Natural killer cell (primary cell): Measurements from ENCODE around the gene OR52K1. TPM values are rescaled to one million over a fixed set of nuclear protein-coding genes. Genes with fewer than 3 reads are reported as not detected.
"Not testable (repeated sequence)": the region's sequence is repeated elsewhere in the genome, so short reads cannot be mapped to it uniquely, and the experiment has no call there.

Source experiments
- ATAC-seq, 3 donors: fragments of 150-1000 bp in 2 of 3; fragments of 200-7000 bp in 1 of 3; cut with Tn5 transposase; 1 replicate in 1 of 3; 2 replicates in 2 of 3; pipeline ENCODE4 v1.10.0; 2021; ENCODE audit warnings: mild to moderate bottlenecking in 2 of 3, moderate library complexity in 2 of 3
- DNase-seq, 2 donors: peaks; one replicate each; pipeline versions ENCODE4 v3.0.0 to v3.0.0-alpha.2; 2013 to 2021; ENCODE audit warnings: mixed read lengths in 1 of 2
- H3K27ac ChIP-seq: one replicate; pipeline ENCODE4 v1.5.1; 2013; ENCODE audit warnings: mild to moderate bottlenecking, low read length
- H3K27me3 ChIP-seq: one replicate; pipeline ENCODE4 v1.6.1; 2013; ENCODE audit warnings: low read length; ENCODE audit not compliant: control insufficient read depth, insufficient read depth
- H3K36me3 ChIP-seq: one replicate; pipeline ENCODE4 v1.6.1; 2013; ENCODE audit warnings: low read length; ENCODE audit not compliant: control insufficient read depth, insufficient read depth
- H3K4me1 ChIP-seq: one replicate; pipeline ENCODE4 v1.6.1; 2013; ENCODE audit warnings: low read length; ENCODE audit not compliant: control insufficient read depth, insufficient read depth
- H3K4me3 ChIP-seq: one replicate; pipeline ENCODE4 v1.5.1; 2013; ENCODE audit warnings: low read length
- H3K9me3 ChIP-seq: one replicate; pipeline ENCODE4 v1.6.1; 2013; ENCODE audit warnings: low read length; ENCODE audit not compliant: control insufficient read depth, insufficient read depth
- H3K27ac Mint-ChIP-seq, 2 donors: one replicate each; pipeline ENCODE4 v1.8.0; 2022; ENCODE audit warnings: mild to moderate bottlenecking in 2 of 2, mixed read lengths in 2 of 2, moderate library complexity in 1 of 2
- H3K27me3 Mint-ChIP-seq, 2 donors: one replicate each; pipeline ENCODE4 v1.8.0; 2022; ENCODE audit warnings: low read depth in 2 of 2, mixed read lengths in 2 of 2
- H3K36me3 Mint-ChIP-seq: one replicate; pipeline ENCODE4 v1.8.0; 2022; ENCODE audit warnings: mixed read lengths
- H3K4me1 Mint-ChIP-seq, 2 donors: one replicate each; pipeline ENCODE4 v1.8.0; 2022; ENCODE audit warnings: mixed read lengths in 2 of 2
- H3K4me3 Mint-ChIP-seq: one replicate; pipeline ENCODE4 v1.8.0; 2022; ENCODE audit warnings: mild to moderate bottlenecking, moderate library complexity, mixed read lengths
- H3K9me3 Mint-ChIP-seq, 2 donors: one replicate each; pipeline ENCODE4 v1.8.0; 2022; ENCODE audit warnings: mixed read lengths in 2 of 2
- WGBS: methylation state at CpG from one replicate; pipeline ENCODE4 v1.1.7; 2013; ENCODE audit warnings: missing lambda C conversion rate; ENCODE audit not compliant: insufficient coverage; 5-methylcytosine and 5-hydroxymethylcytosine counted together
- intact Hi-C: fragments of 100-400 bp; cut with micrococcal nuclease; formaldehyde crosslinking; loops from one replicate; pipeline ENCODE4 v1.14.2; 2022
- total RNA-seq, 4 donors: library from RNA; stranded (reverse); fragments of 120-200 nt in 1 of 4; gene quantifications; one replicate each; pipeline versions ENCODE4 v1.2.3 to v1.2.4, GENCODE V29; 2013 to 2022
- TF ChIP-seq, protein P1 (sequence below): fragments of 200-600 bp; IDR thresholded peaks from one replicate; pipeline ENCODE4 v1.8.0; 2022; ENCODE audit warnings: antibody characterized with exemption

The OR52K1 gene
- total RNA-seq, 3 donors from 2014 or later (not counting 1 experiment from before 2014, with no cell fraction given), result not detected

DNA sequence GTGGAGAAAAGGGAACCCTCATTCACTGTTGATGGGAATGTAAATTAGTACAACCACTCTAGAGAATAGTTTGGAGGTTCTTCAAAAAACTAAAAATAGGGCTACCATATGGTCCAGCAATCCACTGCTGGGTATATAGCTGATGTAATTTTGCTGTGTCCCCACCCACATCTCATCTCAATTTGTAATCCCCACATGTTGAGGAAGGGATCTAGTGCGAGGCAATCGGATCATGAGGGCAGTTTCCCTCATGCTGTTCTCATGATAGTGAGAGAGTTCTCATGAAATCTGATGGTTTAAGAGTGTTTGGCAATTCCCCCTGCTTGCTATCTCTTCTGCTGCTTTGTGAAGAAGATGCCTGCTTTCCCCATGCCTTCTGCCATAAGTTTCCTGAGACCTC is 45.5 kb downstream of the OR52K1 start:
- no peak overlapping the region for H3K27ac ChIP-seq
- TF ChIP-seq, protein P1, sequence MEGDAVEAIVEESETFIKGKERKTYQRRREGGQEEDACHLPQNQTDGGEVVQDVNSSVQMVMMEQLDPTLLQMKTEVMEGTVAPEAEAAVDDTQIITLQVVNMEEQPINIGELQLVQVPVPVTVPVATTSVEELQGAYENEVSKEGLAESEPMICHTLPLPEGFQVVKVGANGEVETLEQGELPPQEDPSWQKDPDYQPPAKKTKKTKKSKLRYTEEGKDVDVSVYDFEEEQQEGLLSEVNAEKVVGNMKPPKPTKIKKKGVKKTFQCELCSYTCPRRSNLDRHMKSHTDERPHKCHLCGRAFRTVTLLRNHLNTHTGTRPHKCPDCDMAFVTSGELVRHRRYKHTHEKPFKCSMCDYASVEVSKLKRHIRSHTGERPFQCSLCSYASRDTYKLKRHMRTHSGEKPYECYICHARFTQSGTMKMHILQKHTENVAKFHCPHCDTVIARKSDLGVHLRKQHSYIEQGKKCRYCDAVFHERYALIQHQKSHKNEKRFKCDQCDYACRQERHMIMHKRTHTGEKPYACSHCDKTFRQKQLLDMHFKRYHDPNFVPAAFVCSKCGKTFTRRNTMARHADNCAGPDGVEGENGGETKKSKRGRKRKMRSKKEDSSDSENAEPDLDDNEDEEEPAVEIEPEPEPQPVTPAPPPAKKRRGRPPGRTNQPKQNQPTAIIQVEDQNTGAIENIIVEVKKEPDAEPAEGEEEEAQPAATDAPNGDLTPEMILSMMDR, result no peak
- no peak for ATAC-seq
- no peaks in the 10 kb centered on the region for H3K36me3 Mint-ChIP-seq
- H3K36me3 ChIP-seq, result no peaks in the 10 kb centered on the region
- H3K4me1 Mint-ChIP-seq, result no peaks in the 10 kb centered on the region
- H3K9me3 ChIP-seq, result no peaks in the 10 kb centered on the region
- H3K9me3 Mint-ChIP-seq, result no peaks in the 10 kb centered on the region
- no peak overlapping the region for H3K27ac Mint-ChIP-seq
- no peak for DNase-seq
- H3K27me3 Mint-ChIP-seq, result peaks cover 20 to 45% of the 10 kb centered on the region in 2 donors
- no peaks in the 10 kb centered on the region for H3K4me1 ChIP-seq
- no peak overlapping the region for H3K4me3 ChIP-seq
- 83% methylated on average over 2 of the region's 2 CpGs for WGBS
- peaks cover 3% of the 10 kb centered on the region for H3K27me3 ChIP-seq
- intact Hi-C loops, result no loop called here
- H3K4me3 Mint-ChIP-seq, result no peak overlapping the region

DNA sequence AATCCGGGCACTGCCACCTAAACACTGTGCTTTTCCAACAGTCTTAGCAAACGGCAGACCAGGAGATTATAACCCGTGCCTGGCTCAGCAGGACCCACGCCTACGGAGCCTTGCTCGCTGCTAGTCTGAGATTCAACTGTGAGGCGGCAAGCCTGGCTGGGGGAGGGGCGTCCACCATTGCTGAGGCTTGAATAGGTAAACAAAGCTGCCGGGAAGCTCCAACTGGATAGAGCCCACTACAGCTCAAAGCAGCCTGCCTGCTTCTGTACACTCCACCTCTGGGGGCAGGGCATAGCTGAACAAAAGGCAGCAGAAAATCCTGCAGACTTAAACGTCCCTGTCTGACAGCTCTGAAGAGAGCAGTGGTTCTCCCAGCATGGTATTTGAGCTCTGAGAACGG is 49.2 kb downstream of the OR52K1 start:
- ATAC-seq, H3K4me1 ChIP-seq, H3K9me3 ChIP-seq, H3K36me3 Mint-ChIP-seq, H3K27ac Mint-ChIP-seq, H3K4me3 ChIP-seq, H3K27me3 ChIP-seq, DNase-seq, H3K36me3 ChIP-seq, H3K9me3 Mint-ChIP-seq, H3K4me1 Mint-ChIP-seq, H3K27ac ChIP-seq, H3K4me3 Mint-ChIP-seq, intact Hi-C loops: not testable (repeated sequence)
- WGBS, result 82% methylated on average over 11 of the region's 11 CpGs
- peaks cover 5 to 36% of the 10 kb centered on the region in 2 donors for H3K27me3 Mint-ChIP-seq

DNA sequence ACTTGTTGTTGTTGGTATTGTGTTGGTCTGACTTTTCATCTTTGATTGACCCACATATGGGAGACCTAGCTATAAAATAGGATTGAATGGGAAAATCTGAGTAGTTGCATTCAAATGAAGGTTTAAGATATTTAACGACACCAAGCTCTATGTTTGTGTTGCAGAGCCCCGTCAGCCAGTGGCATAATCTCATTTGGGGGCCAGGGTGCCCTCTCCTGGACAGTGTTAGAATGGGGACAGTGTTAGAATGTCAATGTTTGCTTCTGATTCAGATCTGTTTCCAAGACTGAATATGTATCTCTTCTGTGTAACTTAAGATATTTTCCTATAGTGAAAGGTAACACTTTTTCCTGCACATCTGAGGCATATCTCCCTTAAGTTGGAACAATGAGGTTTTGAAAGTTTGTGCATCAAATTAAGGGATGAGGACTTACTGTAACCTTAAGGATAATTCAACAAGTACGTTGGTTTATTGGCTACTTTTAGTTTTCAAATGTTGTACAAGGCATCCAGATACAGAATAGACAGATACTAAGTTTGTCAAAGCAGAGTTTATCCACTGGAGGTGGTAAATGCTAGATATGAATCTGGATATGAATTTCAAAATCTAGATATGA is 57.3 kb downstream of the OR52K1 start:
- Mint-ChIP-seq H3K9me3 (no peaks in the 10 kb centered on the region), H3K4me3 (no peak overlapping the region), H3K27me3 (peaks cover 4 to 21% of the 10 kb centered on the region in 2 donors), H3K36me3 (no peaks in the 10 kb centered on the region), H3K4me1 (no peaks in the 10 kb centered on the region), H3K27ac (no peak overlapping the region)
- Histone ChIP-seq H3K27ac (no peak overlapping the region), H3K4me3 (no peak overlapping the region), H3K27me3 (no peaks in the 10 kb centered on the region), H3K36me3 (no peaks in the 10 kb centered on the region), H3K4me1 (no peaks in the 10 kb centered on the region), H3K9me3 (no peaks in the 10 kb centered on the region)
- ATAC-seq (peak; percentile 38 to 75 (median 71)), DNase-seq (peak; percentile 27 to 65)
- intact Hi-C loops, result loop anchor here (1.0 kb wide), 1 partner anchor 352 kb away; no protein-coding TSS in a partner anchor
- TF ChIP-seq, protein P1, result peak; percentile 68
- 29% methylated on average over 3 of the region's 3 CpGs for WGBS

DNA sequence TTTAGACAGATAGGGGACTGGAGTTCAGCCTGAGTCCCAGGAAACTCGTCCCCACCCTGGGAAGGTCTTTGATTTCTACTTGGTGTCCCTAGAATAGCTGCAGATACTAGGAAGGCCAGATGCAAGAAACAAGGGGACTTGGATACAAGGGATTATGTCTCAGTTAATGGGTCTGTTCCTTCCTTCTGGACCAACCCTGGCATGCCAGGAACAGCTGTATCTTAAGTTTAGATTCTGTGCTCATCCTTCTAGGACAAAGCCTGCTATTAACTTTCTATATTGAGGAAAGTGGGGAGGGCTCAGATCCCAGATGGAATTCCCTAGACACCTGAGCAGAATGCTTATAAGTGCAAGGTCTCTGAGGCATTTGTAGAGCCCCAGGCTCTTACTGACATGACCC is 58.6 kb downstream of the OR52K1 start:
- Histone ChIP-seq H3K27me3 (no peaks in the 10 kb centered on the region), H3K9me3 (no peaks in the 10 kb centered on the region), H3K27ac (no peak overlapping the region), H3K36me3 (no peaks in the 10 kb centered on the region), H3K4me1 (no peaks in the 10 kb centered on the region), H3K4me3 (no peak overlapping the region)
- TF ChIP-seq, protein P1, result no peak
- DNase-seq (no peak), ATAC-seq (no peak)
- peaks cover 7 to 19% of the 10 kb centered on the region in 2 donors for H3K27me3 Mint-ChIP-seq
- H3K4me3 Mint-ChIP-seq, result no peak overlapping the region
- no peaks in the 10 kb centered on the region for H3K36me3 Mint-ChIP-seq
- H3K4me1 Mint-ChIP-seq, result no peaks in the 10 kb centered on the region
- H3K9me3 Mint-ChIP-seq, result no peaks in the 10 kb centered on the region
- 11% methylated on average over 1 of the region's 1 CpG for WGBS
- H3K27ac Mint-ChIP-seq, result no peak overlapping the region
- intact Hi-C loops, result no loop called here

Other genes starting within 250 kb of the OR52K1 start
- gene OR52B4, start 114.3 kb upstream of the OR52K1 start, total RNA-seq, result not detected
- gene TRIM21, start 88.9 kb upstream of the OR52K1 start, total RNA-seq, result 10 to 100 TPM; 27.1 to 34.6 (median 32.0) TPM
- not detected for gene OR52K2, start 33.4 kb upstream of the OR52K1 start, total RNA-seq
- gene OR52M1, start 62.5 kb downstream of the OR52K1 start, total RNA-seq, result not detected
- gene OR52I2, start 99.1 kb downstream of the OR52K1 start, total RNA-seq, result not detected
- not detected for gene OR52I1, start 111.4 kb downstream of the OR52K1 start, total RNA-seq
- gene TRIM68, start 125.6 kb downstream of the OR52K1 start, total RNA-seq, result 10 to 100 TPM in 1 of 3 donors, 1 to 10 TPM in 2; 7.6 to 14.7 (median 9.8) TPM
- not detected for gene OR51D1, start 154.8 kb downstream of the OR52K1 start, total RNA-seq
- not detected for gene OR51E1, start 161.3 kb downstream of the OR52K1 start, total RNA-seq
- gene OR51E2, start 215.2 kb downstream of the OR52K1 start, total RNA-seq, result not detected
- not detected for gene MMP26, start 222.1 kb downstream of the OR52K1 start, total RNA-seq